ENCODE data around the gene CYB5R4. TPM values are rescaled to one million over a fixed set of nuclear protein-coding genes. Genes with fewer than 3 reads are reported as not detected.

The CYB5R4 gene
- total RNA-seq, 2 experiments from 2014 or later: 21.9 to 28.2 TPM

DNA sequence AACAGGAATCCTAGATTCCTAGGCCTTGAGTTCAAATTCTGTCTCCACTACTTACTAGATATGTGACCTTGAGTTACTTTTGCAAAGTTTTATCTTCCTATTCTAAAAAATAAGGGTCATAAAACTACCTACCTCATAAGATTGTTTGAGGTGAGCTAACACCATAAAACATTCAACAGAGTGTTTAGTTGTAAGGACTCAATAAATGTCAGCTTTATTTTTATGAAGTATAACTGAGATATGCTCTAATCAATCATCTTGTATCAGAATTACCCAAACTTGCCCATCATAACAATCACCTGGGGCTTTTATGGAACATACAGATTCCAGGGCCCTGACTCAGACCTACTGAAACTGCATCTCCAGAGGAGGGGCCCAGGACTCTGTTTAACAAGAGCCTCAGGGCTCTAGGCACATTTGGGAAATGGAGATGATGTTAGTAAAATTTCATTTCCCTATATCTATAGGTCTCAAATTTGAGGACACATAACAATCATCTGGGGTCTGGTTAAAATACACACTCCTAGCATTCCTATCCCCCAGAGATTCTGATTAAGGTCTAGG, 138.6 kb downstream of the CYB5R4 start:
- DNase-seq: no peak
- ChIA-PET POLR2A (no interaction called here), CTCF (interaction anchor here (0.7 kb wide), 1 partner anchor 62 kb away, joined by 3 read pairs; no protein-coding TSS in a partner anchor)
- H3K36me3 Mint-ChIP-seq (ENCODE audit: low read depth): no peaks in the 10 kb centered on the region
- no peak for ATAC-seq
- H3K27me3 Mint-ChIP-seq: peaks cover 12% of the 10 kb centered on the region
- H3K9me3 Mint-ChIP-seq (ENCODE audit: low read depth): peaks cover 7% of the 10 kb centered on the region
- no peaks in the 10 kb centered on the region for H3K4me1 Mint-ChIP-seq
- no peak overlapping the region for H3K4me3 Mint-ChIP-seq
- intact Hi-C loops (cut with DNase I, micrococcal nuclease): no loop called here
- H3K27ac Mint-ChIP-seq: no peak overlapping the region

- ChIA-PET CTCF (no interaction called here), POLR2A (interaction anchor here (0.5 kb wide), 1 partner anchor 66 kb away, joined by 6 read pairs; no protein-coding TSS in a partner anchor)
- Mint-ChIP-seq H3K27me3 (peaks cover 17% of the 10 kb centered on the region), H3K36me3 (ENCODE audit: low read depth) (no peaks in the 10 kb centered on the region), H3K4me1 (no peaks in the 10 kb centered on the region), H3K4me3 (no peak overlapping the region), H3K27ac (no peak overlapping the region), H3K9me3 (ENCODE audit: low read depth) (peaks cover 1% of the 10 kb centered on the region)
- ATAC-seq (no peak), DNase-seq (no peak)
- intact Hi-C loops (cut with DNase I, micrococcal nuclease): no loop called here
These were observed 141.6 kb downstream of the CYB5R4 start for GRCh38 chr6:84001119-84001518.

DNA sequence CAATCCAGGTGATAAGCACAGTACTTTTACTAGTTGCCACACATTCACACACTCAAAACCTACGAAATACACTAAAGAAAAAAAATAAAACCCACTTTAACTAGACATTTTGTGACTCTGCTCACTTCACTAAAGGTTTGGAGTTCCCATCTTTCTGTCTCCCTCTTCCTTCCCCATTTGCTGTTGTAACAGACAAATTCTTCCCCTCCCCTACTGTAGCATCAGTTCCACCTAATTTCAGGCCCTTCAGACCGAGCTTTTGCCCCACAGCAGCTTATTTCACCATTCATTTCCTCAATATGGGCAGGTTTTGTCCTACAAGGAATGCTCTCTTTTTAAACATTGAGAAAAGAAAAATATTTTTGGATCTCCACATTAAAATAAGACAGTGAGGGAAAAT, 142.7 kb downstream of the CYB5R4 start:
- ATAC-seq (no peak), DNase-seq (no peak)
- ChIA-PET POLR2A (no interaction called here), CTCF (no interaction called here)
- H3K27ac Mint-ChIP-seq: no peak overlapping the region
- no peaks in the 10 kb centered on the region for H3K4me1 Mint-ChIP-seq
- H3K27me3 Mint-ChIP-seq: peaks cover 19% of the 10 kb centered on the region
- no peak overlapping the region for H3K4me3 Mint-ChIP-seq
- no peaks in the 10 kb centered on the region for H3K36me3 Mint-ChIP-seq (ENCODE audit: low read depth)
- intact Hi-C loops (cut with DNase I, micrococcal nuclease): no loop called here
- no peaks in the 10 kb centered on the region for H3K9me3 Mint-ChIP-seq (ENCODE audit: low read depth)

GRCh38 chr6:84003131-84003530, 143.6 kb downstream of the CYB5R4 start:
- Mint-ChIP-seq H3K9me3 (ENCODE audit: low read depth) (no peaks in the 10 kb centered on the region), H3K4me1 (no peaks in the 10 kb centered on the region), H3K27ac (no peak overlapping the region), H3K27me3 (peaks cover 21% of the 10 kb centered on the region), H3K36me3 (ENCODE audit: low read depth) (no peaks in the 10 kb centered on the region), H3K4me3 (no peak overlapping the region)
- POLR2A ChIA-PET: no interaction called here
- ATAC-seq (no peak), DNase-seq (no peak)
- intact Hi-C loops (cut with DNase I, micrococcal nuclease): no loop called here
- CTCF ChIA-PET: no interaction called here

- ChIA-PET POLR2A (no interaction called here), CTCF (no interaction called here)
- H3K27ac Mint-ChIP-seq: no peak overlapping the region
- peaks cover 23% of the 10 kb centered on the region for H3K27me3 Mint-ChIP-seq
- H3K4me1 Mint-ChIP-seq: no peaks in the 10 kb centered on the region
- no peak overlapping the region for H3K4me3 Mint-ChIP-seq
- no peak for DNase-seq
- intact Hi-C loops (cut with DNase I, micrococcal nuclease): no loop called here
- no peaks in the 10 kb centered on the region for H3K36me3 Mint-ChIP-seq (ENCODE audit: low read depth)
- no peaks in the 10 kb centered on the region for H3K9me3 Mint-ChIP-seq (ENCODE audit: low read depth)
- no peak for ATAC-seq
These were observed 144.2 kb downstream of the CYB5R4 start for GRCh38 chr6:84003654-84004053.

- no peak for ATAC-seq
- Mint-ChIP-seq H3K4me3 (no peak overlapping the region), H3K9me3 (ENCODE audit: low read depth) (no peaks in the 10 kb centered on the region), H3K27me3 (peaks cover 20% of the 10 kb centered on the region), H3K36me3 (ENCODE audit: low read depth) (no peaks in the 10 kb centered on the region), H3K27ac (no peak overlapping the region), H3K4me1 (no peaks in the 10 kb centered on the region)
- intact Hi-C loops (cut with DNase I, micrococcal nuclease): no loop called here
- ChIA-PET POLR2A (no interaction called here), CTCF (no interaction called here)
- no peak for DNase-seq
These were observed 148.4 kb downstream of the CYB5R4 start for GRCh38 chr6:84007871-84008270.

- no peak for DNase-seq
- Mint-ChIP-seq H3K36me3 (ENCODE audit: low read depth) (no peaks in the 10 kb centered on the region), H3K27ac (no peak overlapping the region), H3K4me3 (no peak overlapping the region), H3K4me1 (no peaks in the 10 kb centered on the region), H3K27me3 (peaks cover 8% of the 10 kb centered on the region), H3K9me3 (ENCODE audit: low read depth) (no peaks in the 10 kb centered on the region)
- intact Hi-C loops (cut with DNase I, micrococcal nuclease): no loop called here
- ChIA-PET POLR2A (interaction anchor here (0.6 kb wide), 1 partner anchor 649 kb away, joined by 3 read pairs; no protein-coding TSS in a partner anchor), CTCF (interaction anchor here (0.8 kb wide), 1 partner anchor 129 kb away, joined by 3 read pairs; no protein-coding TSS in a partner anchor)
- no peak for ATAC-seq
These were observed 153.9 kb downstream of the CYB5R4 start for GRCh38 chr6:84013354-84013753.

- Mint-ChIP-seq H3K36me3 (ENCODE audit: low read depth) (no peaks in the 10 kb centered on the region), H3K4me1 (no peaks in the 10 kb centered on the region), H3K9me3 (ENCODE audit: low read depth) (no peaks in the 10 kb centered on the region), H3K27me3 (peaks cover 12% of the 10 kb centered on the region), H3K4me3 (no peak overlapping the region), H3K27ac (no peak overlapping the region)
- ChIA-PET POLR2A (no interaction called here), CTCF (interaction anchor here (0.8 to 1.0 kb wide), 2 partner anchors 10 to 130 kb away, joined by 3 read pairs; no protein-coding TSS in a partner anchor)
- intact Hi-C loops (cut with DNase I, micrococcal nuclease): no loop called here
- DNase-seq (no peak), ATAC-seq (no peak)
These were observed 154.4 kb downstream of the CYB5R4 start for GRCh38 chr6:84013931-84014330.

- H3K4me3 Mint-ChIP-seq: no peak overlapping the region
- intact Hi-C loops (cut with DNase I, micrococcal nuclease): no loop called here
- peaks cover 12% of the 10 kb centered on the region for H3K27me3 Mint-ChIP-seq
- POLR2A ChIA-PET: no interaction called here
- H3K9me3 Mint-ChIP-seq (ENCODE audit: low read depth): no peaks in the 10 kb centered on the region
- H3K36me3 Mint-ChIP-seq (ENCODE audit: low read depth): no peaks in the 10 kb centered on the region
- H3K4me1 Mint-ChIP-seq: no peaks in the 10 kb centered on the region
- no peak for DNase-seq
- CTCF ChIA-PET: no interaction called here
- ATAC-seq: no peak
- no peak overlapping the region for H3K27ac Mint-ChIP-seq
These were observed 156.5 kb downstream of the CYB5R4 start for GRCh38 chr6:84016029-84016428.

Other genes with a start within 250 kb of the CYB5R4 start
- gene SNAP91, start 150.6 kb upstream of the CYB5R4 start, total RNA-seq: not detected
- gene RIPPLY2, start 6.3 kb upstream of the CYB5R4 start, total RNA-seq: not detected
- gene MRAP2, start 174.1 kb downstream of the CYB5R4 start, total RNA-seq: not detected

Data from activated CD4-positive, alpha-beta T cell treated with anti-CD3 and anti-CD28 coated beads for 36 hours (primary cell).